ENCODE results near the gene SOX13.
A peak's percentile ranks its signal among the peaks of the same experiment; 100 is the strongest.

The SOX13 gene

GRCh38 chr1:204072931-204073836, at the start of gene SOX13:
TSS of gene SOX13 (plus strand) at chr1:204073115. CDS start at chr1:204112916, 39,801 bp downstream.
- TF ChIP-seq TAF1 (IDR thresholded peaks at IDR 0.05; ENCODE audit: low read depth): peak; percentile 75
- peak; percentile 36; the same call in 1 of the 2 replicates for TF ChIP-seq RAD21 (IDR thresholded peaks at IDR 0.05; ENCODE audit: low read depth)
- peak; percentile 48; the same call in 1 of the 2 replicates for TF ChIP-seq TCF12 (IDR thresholded peaks at IDR 0.05; ENCODE audit: low read depth)
- 0 out of 2 replicates have a peak, but pooled peaks have one; percentile 39 for TF ChIP-seq ZBTB7A (IDR thresholded peaks at IDR 0.05; ENCODE audit: low read depth)
- TF ChIP-seq EP300 (IDR thresholded peaks at IDR 0.05; ENCODE audit: borderline replicate concordance): no peak
- TF ChIP-seq, protein P1, sequence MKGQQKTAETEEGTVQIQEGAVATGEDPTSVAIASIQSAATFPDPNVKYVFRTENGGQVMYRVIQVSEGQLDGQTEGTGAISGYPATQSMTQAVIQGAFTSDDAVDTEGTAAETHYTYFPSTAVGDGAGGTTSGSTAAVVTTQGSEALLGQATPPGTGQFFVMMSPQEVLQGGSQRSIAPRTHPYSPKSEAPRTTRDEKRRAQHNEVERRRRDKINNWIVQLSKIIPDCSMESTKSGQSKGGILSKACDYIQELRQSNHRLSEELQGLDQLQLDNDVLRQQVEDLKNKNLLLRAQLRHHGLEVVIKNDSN (IDR thresholded peaks at IDR 0.05): no peak
- TF ChIP-seq, protein P2, sequence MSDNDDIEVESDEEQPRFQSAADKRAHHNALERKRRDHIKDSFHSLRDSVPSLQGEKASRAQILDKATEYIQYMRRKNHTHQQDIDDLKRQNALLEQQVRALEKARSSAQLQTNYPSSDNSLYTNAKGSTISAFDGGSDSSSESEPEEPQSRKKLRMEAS (IDR thresholded peaks at IDR 0.05): peak; percentile 34; the same call in 1 of the 2 replicates

GRCh38 chr1:204025917-204026707, 46.8 kb upstream of the SOX13 start:
- TF ChIP-seq NFIC (IDR thresholded peaks at IDR 0.05): no peak
- no peak for TF ChIP-seq TAF1 (IDR thresholded peaks at IDR 0.05; ENCODE audit: low read depth)
- TF ChIP-seq CREB1 (IDR thresholded peaks at IDR 0.05; ENCODE audit: low read depth): no peak
- no peak for TF ChIP-seq RAD21 (IDR thresholded peaks at IDR 0.05; ENCODE audit: low read depth)
- no peak for TF ChIP-seq TCF12 (IDR thresholded peaks at IDR 0.05; ENCODE audit: low read depth)
- TF ChIP-seq, protein P1 (IDR thresholded peaks at IDR 0.05): no peak
- no peak for TF ChIP-seq YY1 (IDR thresholded peaks at IDR 0.05; ENCODE audit: low read depth)
- TF ChIP-seq, protein P2 (IDR thresholded peaks at IDR 0.05): no peak
- no peak for TF ChIP-seq FOXM1 (IDR thresholded peaks at IDR 0.05; ENCODE audit: borderline replicate concordance, low read depth)
- TF ChIP-seq EP300 (IDR thresholded peaks at IDR 0.05; ENCODE audit: borderline replicate concordance): no peak
- no peak for TF ChIP-seq TEAD4 (IDR thresholded peaks at IDR 0.05)
- no peak for TF ChIP-seq CEBPB (IDR thresholded peaks at IDR 0.05)
- no peak for TF ChIP-seq ZBTB7A (IDR thresholded peaks at IDR 0.05; ENCODE audit: low read depth)
- TF ChIP-seq, protein P3, sequence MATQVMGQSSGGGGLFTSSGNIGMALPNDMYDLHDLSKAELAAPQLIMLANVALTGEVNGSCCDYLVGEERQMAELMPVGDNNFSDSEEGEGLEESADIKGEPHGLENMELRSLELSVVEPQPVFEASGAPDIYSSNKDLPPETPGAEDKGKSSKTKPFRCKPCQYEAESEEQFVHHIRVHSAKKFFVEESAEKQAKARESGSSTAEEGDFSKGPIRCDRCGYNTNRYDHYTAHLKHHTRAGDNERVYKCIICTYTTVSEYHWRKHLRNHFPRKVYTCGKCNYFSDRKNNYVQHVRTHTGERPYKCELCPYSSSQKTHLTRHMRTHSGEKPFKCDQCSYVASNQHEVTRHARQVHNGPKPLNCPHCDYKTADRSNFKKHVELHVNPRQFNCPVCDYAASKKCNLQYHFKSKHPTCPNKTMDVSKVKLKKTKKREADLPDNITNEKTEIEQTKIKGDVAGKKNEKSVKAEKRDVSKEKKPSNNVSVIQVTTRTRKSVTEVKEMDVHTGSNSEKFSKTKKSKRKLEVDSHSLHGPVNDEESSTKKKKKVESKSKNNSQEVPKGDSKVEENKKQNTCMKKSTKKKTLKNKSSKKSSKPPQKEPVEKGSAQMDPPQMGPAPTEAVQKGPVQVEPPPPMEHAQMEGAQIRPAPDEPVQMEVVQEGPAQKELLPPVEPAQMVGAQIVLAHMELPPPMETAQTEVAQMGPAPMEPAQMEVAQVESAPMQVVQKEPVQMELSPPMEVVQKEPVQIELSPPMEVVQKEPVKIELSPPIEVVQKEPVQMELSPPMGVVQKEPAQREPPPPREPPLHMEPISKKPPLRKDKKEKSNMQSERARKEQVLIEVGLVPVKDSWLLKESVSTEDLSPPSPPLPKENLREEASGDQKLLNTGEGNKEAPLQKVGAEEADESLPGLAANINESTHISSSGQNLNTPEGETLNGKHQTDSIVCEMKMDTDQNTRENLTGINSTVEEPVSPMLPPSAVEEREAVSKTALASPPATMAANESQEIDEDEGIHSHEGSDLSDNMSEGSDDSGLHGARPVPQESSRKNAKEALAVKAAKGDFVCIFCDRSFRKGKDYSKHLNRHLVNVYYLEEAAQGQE (IDR thresholded peaks at IDR 0.05; ENCODE audit: low read depth): no peak
- no peak for TF ChIP-seq EGR1 (IDR thresholded peaks at IDR 0.05)

- TF ChIP-seq ZBTB7A (IDR thresholded peaks at IDR 0.05; ENCODE audit: low read depth) (no peak), RAD21 (IDR thresholded peaks at IDR 0.05; ENCODE audit: low read depth) (no peak), YY1 (IDR thresholded peaks at IDR 0.05; ENCODE audit: low read depth) (no peak), TCF12 (IDR thresholded peaks at IDR 0.05; ENCODE audit: low read depth) (no peak), EGR1 (IDR thresholded peaks at IDR 0.05) (no peak), TEAD4 (IDR thresholded peaks at IDR 0.05) (no peak), NFIC (IDR thresholded peaks at IDR 0.05) (no peak), FOXM1 (IDR thresholded peaks at IDR 0.05; ENCODE audit: borderline replicate concordance, low read depth) (no peak), CEBPB (IDR thresholded peaks at IDR 0.05) (no peak), CREB1 (IDR thresholded peaks at IDR 0.05; ENCODE audit: low read depth) (no peak), EP300 (IDR thresholded peaks at IDR 0.05; ENCODE audit: borderline replicate concordance) (no peak), TAF1 (IDR thresholded peaks at IDR 0.05; ENCODE audit: low read depth) (no peak)
- TF ChIP-seq, protein P1 (IDR thresholded peaks at IDR 0.05): no peak
- TF ChIP-seq, protein P3 (IDR thresholded peaks at IDR 0.05; ENCODE audit: low read depth): no peak
- TF ChIP-seq, protein P2 (IDR thresholded peaks at IDR 0.05): no peak
Measured at GRCh38 chr1:204027446-204027845, 45.5 kb upstream of the SOX13 start.

DNA sequence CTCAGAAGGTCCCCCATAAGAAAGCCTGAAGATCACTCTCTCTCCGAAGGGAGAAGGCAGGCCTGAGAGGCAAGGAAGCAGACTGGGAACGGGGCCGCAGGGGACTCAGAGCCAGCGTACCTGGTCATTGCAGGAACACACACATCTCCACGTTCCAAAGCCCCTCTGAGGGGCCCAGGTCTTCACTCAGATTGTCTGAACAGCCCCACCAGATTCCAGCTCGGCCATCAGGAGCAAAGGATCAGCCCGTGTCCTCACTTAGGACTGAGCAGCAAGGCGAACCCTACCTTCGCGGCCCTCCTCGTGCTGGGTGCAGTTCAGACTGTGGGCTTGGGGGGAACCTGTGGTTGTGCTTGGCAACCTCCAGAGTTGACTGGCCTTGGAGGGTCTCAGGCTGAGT, 43.9 kb upstream of the SOX13 start:
- TF ChIP-seq EP300 (IDR thresholded peaks at IDR 0.05; ENCODE audit: borderline replicate concordance) (no peak), TEAD4 (IDR thresholded peaks at IDR 0.05) (no peak), ZBTB7A (IDR thresholded peaks at IDR 0.05; ENCODE audit: low read depth) (no peak), YY1 (IDR thresholded peaks at IDR 0.05; ENCODE audit: low read depth) (no peak), CREB1 (IDR thresholded peaks at IDR 0.05; ENCODE audit: low read depth) (no peak), FOXM1 (IDR thresholded peaks at IDR 0.05; ENCODE audit: borderline replicate concordance, low read depth) (no peak), TCF12 (IDR thresholded peaks at IDR 0.05; ENCODE audit: low read depth) (no peak), NFIC (IDR thresholded peaks at IDR 0.05) (no peak), RAD21 (IDR thresholded peaks at IDR 0.05; ENCODE audit: low read depth) (no peak), CEBPB (IDR thresholded peaks at IDR 0.05) (no peak), EGR1 (IDR thresholded peaks at IDR 0.05) (no peak), TAF1 (IDR thresholded peaks at IDR 0.05; ENCODE audit: low read depth) (no peak)
- TF ChIP-seq, protein P1 (IDR thresholded peaks at IDR 0.05): no peak
- TF ChIP-seq, protein P2 (IDR thresholded peaks at IDR 0.05): no peak
- TF ChIP-seq, protein P3 (IDR thresholded peaks at IDR 0.05; ENCODE audit: low read depth): no peak
